SHP77 (cell line): ENCODE measurements around the gene DKKL1.

Experiments used
- DNase-seq, 2 experiments: peaks; one replicate each; lab custom pipeline; 2025; lab: John Stamatoyannopoulos, UW

Gene DKKL1

DNA sequence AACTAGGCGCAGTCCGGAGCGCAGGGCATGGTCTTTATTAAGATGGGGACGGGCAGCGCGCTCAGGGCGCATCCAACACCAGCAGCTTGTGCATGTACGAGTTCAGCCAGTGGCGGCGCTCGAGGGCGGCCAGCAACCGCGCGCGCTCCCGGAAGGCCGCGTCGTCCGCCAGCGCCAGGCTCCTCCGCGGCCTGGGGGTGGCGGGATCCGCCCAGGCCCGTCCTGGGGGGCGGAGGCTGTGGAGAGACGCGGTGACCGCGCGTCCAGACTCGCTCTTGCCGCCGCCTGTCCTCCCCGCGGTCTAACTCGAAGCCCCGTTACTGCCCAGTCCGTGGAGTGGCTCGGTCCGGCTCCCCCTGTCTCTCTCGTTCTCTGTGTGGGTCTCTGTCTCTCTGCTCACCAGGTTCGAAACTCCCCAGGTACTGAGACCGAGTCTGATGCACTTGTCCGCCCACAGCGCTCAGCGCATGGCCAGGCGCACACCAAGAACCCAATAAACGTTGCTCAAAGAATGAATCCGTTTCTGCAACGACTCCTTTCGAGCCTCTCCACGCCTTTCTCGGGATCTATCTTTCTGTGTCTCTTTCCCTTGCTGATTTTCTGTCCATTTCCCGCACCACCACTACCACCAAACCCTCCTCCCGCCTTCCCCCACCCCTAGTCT, 58.9 kb downstream of the DKKL1 start:
- peak; percentile 51 to 53 for DNase-seq

DNA sequence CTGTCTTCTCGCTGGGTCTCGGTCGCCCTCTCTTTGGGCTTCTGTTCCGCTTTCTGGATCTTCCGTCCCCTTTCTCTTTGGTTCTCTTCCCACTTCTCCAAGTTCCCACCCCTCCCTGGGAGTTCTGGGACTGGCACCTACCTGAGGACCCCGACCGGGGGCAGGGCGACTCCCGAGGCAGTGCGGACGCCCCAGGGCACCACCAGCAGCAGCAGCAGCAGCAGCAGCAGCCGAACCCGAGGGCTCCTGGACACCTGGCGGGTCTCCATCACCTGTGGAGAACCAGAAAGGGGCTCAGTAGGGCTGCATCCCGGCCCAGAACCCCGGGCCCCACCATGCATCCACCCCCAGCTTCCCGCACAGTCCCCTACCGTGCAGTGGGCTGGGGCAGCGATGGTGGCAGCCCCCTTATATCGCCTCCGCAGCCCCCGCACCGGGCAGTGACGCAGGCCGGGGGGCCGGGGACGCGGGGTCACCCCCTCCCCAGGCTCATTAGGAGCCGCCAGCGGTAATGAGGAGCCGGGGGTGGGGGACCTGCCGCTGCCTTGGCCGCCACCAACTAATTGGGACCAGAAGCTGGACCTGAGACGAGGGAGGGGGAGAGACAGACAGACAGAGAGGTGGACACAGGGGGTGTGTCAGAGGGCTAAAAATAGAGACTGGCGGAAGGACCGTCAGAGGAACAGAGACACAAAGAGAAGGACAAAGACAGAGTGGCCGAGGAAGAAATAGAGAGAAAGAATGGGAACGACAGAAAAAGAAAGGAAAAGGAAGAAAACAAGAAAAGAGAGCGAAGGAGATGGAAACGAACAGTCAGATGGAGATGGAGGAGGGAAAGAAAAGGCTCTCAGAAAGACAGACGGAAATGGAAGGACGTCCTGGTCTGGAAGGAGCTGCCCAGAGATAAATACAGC, 59.7 kb downstream of the DKKL1 start, which contains the start of gene PTH2:
Gene PTH2 (minus strand): TSS at position 371 of the 914 bp plus-strand sequence. CDS start 102 bp downstream, at position 269.
- no peak for DNase-seq

DNA sequence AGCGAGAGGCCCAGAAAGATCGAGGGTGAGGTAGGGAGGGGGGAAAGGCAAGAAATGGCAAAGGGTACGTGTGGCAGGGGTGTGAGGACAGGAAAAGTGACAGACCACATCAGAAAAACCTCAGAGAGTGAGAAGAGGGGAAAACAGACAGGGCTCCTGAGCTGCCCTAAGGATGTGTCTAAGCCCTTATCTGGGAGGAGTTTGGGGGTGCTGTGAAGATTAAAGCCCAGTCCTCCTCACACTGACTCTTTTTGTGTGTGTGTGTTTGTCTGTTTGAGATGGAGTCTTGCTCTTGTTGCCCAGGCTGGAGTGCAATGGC, 60.3 kb downstream of the DKKL1 start:
- no peak for DNase-seq
